Measurements from ENCODE around the gene CD93.
A peak's percentile ranks its signal among the peaks of the same experiment; 100 is the strongest.

The CD93 gene

GRCh38 chr20:23119456-23120216 is 33.5 kb upstream of the CD93 start:
- DNase-seq: no peak

- DNase-seq: no peak
Measured at GRCh38 chr20:23118766-23119165, 32.6 kb upstream of the CD93 start.

- no peak for DNase-seq
Measured at GRCh38 chr20:23118144-23118543, 32.0 kb upstream of the CD93 start.

GRCh38 chr20:23117738-23118137 is 31.6 kb upstream of the CD93 start:
- DNase-seq: no peak

- peak in 1 of 2 donors; percentile 42 for DNase-seq
Measured at GRCh38 chr20:23116311-23117089, 30.4 kb upstream of the CD93 start.

GRCh38 chr20:23115822-23116221 is 29.7 kb upstream of the CD93 start:
- no peak for DNase-seq

GRCh38 chr20:23114448-23115082 is 28.4 kb upstream of the CD93 start:
- DNase-seq: no peak

- DNase-seq: no peak
Measured at GRCh38 chr20:23114018-23114417, 27.9 kb upstream of the CD93 start.

GRCh38 chr20:23112595-23112994 is 26.5 kb upstream of the CD93 start:
- no peak for DNase-seq

GRCh38 chr20:23111944-23112342 is 25.8 kb upstream of the CD93 start:
- DNase-seq: no peak

- no peak for DNase-seq
Measured at GRCh38 chr20:23111307-23111943, 25.3 kb upstream of the CD93 start.

- DNase-seq: no peak
Measured at GRCh38 chr20:23108871-23109270, 22.7 kb upstream of the CD93 start.

GRCh38 chr20:23107466-23107865 is 21.3 kb upstream of the CD93 start:
- no peak for DNase-seq

- no peak for DNase-seq
Measured at GRCh38 chr20:23106271-23106851, 20.2 kb upstream of the CD93 start.

GRCh38 chr20:23105193-23105592 is 19.1 kb upstream of the CD93 start:
- no peak for DNase-seq

GRCh38 chr20:23103284-23104018 is 17.3 kb upstream of the CD93 start:
- DNase-seq: no peak

- DNase-seq: no peak
Measured at GRCh38 chr20:23101696-23102406, 15.7 kb upstream of the CD93 start.

- no peak for DNase-seq
Measured at GRCh38 chr20:23100720-23101107, 14.6 kb upstream of the CD93 start.

- DNase-seq: no peak
Measured at GRCh38 chr20:23099791-23100719, 13.9 kb upstream of the CD93 start.

All from CD4-positive, alpha-beta T cell treated with Interleukin-1 beta for 1 hour (primary cell).